Measurements from ENCODE around the gene MTX1.
A peak's percentile ranks its signal among the peaks of the same experiment; 100 is the strongest.
"Not testable (repeated sequence)": the region's sequence is repeated elsewhere in the genome, so short reads cannot be mapped to it uniquely, and the experiment has no call there.

The MTX1 gene

GRCh38 chr1:155209312-155209721, 822 bp downstream of the MTX1 start:
- no peak for DNase-seq

GRCh38 chr1:155210314-155211104, 2.0 kb downstream of the MTX1 start:
- DNase-seq = no peak

DNA sequence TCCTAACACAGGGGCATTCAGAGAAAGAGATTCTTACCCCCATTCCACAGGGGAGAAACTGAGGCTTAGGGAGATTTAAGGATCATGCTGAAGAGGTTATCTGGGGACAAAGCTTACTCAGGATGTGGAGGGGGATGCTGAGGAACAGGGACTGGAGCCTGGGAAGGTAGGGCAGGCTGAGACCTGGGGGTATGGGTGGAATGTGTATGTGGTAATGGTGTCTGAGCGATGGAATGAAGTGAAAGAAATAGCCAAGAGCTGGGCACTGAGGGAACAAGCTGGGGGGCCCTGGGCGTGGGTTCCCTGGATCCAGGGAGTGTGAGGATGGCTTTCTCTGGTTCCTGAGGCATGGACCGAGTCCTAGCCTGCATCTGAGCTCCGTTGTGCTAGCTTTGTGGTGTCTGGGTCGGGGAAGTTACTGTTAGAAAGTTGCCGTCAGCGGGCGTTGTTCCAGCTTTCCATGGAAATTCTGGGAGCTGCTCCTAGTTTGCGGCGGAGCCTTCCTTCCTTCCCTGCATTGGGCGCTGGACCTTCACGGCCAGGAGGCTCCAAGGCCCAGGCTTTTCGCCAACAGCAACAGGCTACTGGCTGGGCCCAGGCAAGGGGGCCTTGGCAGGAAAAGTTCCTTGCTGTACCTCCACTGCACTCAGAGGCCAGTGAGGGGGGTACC, 3.0 kb downstream of the MTX1 start:
- not testable (repeated sequence) for DNase-seq

GRCh38 chr1:155212051-155212440, 3.6 kb downstream of the MTX1 start:
- DNase-seq = not testable (repeated sequence)

GRCh38 chr1:155214702-155215101, 6.2 kb downstream of the MTX1 start:
- DNase-seq = not testable (repeated sequence)

GRCh38 chr1:155218854-155219591, 10.5 kb downstream of the MTX1 start:
- no peak for DNase-seq

DNA sequence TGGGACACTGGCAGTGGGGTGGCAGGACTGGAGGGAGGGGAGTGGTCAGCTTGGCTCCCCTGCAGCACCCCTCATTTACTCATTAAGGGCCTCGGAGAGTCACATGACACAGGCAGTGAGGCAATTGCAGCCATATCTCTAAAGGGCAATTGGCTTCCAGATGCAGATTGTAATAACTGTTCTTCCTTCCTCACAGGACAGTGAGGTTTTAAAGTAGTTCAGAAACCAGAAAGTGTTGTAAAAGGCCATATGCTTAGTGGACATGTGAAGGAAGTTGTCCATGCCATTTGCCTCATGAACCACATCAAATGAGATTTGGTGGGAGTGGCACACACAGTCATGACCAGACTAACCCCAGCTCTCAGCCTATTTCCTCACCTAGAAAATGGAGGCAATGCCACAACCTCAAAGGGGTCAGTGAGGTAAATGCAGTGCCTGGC, 11.1 kb downstream of the MTX1 start:
- DNase-seq = no peak

DNA sequence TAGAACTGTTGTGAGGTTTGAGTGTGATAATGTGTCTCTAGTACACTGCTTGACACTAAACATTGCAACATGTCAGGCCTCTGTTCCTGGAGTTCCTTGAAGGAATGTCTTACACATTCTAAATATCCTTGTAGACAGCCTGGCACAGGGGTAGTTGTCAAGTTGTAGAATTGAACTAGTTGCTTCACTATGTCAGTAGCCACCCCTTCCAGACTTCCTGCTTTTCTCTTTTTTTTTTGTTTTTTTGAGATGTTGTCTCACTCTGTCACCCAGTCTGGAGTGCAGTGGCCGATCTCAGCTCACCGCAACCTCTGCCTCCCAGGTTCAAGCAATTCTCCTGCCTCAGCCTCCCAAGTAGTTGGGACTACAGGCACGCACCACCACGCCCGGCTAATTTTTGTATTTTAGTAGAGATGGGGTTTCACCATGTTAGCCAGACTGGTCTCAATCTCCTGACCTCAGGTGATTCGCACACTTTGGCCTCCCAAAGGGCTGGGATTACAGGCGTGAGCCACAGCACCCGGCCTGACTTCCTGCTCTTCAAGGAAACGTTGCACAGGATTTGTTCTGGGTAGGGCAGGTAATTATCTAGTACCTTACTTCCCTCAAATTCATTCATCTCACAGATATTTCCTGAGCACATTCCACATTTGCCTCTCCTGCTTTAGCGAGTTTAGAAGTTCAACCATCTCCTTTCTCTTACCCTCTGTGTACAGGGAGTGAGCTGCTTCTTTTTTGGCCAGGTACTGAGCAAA, 11.9 kb downstream of the MTX1 start:
- not testable (repeated sequence) for DNase-seq

DNA sequence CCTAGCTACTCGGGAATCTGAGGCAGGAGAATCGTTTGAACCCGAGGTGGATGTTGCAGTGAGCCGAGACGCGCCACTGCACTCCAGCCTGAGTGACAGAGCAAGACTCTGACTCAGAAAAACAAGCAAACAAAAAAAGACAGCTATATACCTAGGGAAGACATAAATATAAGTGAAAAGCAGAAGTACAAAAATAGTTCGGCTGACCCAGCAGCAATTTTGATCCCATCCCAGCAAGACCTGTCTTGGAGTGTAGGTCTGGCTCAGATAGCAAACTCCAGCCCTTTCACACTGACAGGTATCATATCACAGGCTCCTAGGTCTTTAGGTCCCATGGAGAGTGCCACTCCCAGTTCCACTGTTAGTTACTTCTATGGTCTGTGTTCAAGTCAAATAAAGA, 14.6 kb downstream of the MTX1 start:
- no peak for DNase-seq

DNA sequence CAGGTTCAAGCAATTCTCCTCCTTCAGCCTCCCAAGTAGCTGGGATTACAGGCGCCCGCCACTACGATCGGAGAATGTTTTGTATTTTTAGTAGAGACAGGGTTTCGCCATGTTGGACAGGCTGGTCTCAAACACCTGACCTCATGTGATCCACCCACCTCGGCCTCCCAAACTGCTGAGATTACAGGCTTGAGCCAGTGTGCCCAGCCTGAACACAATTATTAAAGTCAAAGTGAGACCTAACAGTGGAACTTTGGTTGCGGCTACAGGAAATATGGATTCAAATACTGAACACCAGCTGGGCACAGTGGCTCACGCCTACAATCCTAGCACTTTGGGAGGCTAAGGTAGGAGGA, 16.9 kb downstream of the MTX1 start:
- not testable (repeated sequence) for DNase-seq

- no peak for DNase-seq
Measured at GRCh38 chr1:155226188-155226909, 17.9 kb downstream of the MTX1 start.

GRCh38 chr1:155226910-155227260, 18.4 kb downstream of the MTX1 start:
- DNase-seq = no peak

- DNase-seq = peak; percentile 93
Measured at GRCh38 chr1:155227261-155228095, 19.0 kb downstream of the MTX1 start.

GRCh38 chr1:155228096-155228427, 19.6 kb downstream of the MTX1 start:
- no peak for DNase-seq

GRCh38 chr1:155231302-155231701, 22.8 kb downstream of the MTX1 start:
- DNase-seq = not testable (repeated sequence)

DNA sequence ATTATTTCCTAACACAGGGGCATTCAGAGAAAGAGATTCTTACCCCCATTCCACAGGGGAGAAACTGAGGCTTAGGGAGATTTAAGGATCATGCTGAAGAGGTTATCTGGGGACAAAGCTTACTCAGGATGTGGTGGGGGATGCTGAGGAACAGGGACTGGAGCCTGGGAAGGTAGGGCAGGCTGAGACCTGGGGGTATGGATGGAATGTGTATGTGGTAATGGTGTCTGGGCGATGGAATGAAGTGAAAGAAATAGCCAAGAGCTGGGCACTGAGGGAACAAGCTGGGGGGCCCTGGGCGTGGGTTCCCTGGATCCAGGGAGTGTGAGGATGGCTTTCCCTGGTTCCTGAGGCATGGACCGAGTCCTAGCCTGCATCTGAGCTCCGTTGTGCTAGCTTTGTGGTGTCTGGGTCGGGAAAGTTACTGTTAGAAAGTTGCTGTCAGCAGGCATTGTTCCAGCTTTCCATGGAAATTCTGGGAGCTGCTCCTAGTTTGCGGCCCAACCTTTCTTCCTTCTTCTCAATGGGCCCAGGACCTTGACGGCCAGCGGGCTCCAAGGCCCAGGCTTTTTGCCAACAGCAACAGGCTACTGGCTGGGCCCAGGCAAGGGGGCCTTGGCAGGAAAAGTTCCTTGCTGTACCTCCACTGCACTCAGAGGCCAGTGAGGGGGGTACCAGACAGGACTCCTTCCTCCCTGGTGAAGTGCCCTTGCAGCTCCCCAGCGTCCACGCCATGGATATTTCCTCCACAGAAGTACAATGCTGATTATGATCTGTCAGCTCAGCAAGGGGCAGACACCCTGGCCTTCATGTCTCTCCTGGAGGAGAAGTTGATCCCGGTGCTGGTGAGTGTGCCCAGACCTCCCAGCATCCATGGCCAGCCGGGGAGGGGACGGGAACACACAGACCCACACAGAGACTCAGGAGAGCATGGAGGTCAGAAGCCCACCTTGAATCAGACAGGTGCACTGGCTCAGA, 23.8 kb downstream of the MTX1 start:
- DNase-seq = not testable (repeated sequence)

DNA sequence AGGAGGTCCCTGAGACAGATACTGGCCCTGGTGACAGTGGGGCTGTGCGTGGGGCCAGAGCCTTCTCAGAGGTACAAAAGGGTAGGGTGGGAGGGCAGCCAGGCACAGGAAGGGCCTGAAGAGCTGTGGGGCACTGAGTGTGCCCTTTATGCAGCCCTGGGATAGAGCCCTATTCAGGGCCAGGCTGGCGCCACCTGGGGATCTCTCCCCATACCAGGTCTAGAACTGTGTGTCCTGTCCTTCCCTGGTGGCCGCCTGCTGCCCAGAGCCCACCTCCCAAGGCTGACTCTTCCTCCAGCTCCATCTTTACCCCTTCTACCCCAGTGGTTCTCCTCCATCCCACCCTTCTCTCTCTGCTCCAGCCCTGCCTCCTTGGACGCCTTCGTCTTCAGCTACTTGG, 25.0 kb downstream of the MTX1 start:
- DNase-seq = not testable (repeated sequence)

DNA sequence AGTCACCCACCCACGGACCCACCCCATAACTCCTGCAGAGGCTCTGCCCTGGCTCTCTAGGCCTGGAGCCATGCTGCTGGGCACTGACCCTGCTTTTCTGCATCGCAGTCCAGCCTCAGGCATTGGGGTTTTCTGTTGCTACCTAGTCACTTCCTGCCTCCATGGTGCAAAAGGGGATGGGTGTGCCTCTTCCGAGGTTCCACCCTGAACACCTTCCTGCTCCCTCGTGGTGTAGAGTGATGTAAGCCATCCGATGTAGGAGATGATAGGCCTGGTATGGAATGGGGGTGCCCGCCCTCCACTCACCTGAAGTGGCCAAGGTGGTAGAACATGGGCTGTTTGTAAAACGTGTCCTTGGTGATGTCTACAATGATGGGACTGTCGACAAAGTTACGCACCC, 26.9 kb downstream of the MTX1 start:
- DNase-seq = not testable (repeated sequence)

- no peak for DNase-seq
Measured at GRCh38 chr1:155236451-155236850, 28.0 kb downstream of the MTX1 start.

GRCh38 chr1:155241069-155241679, 32.7 kb downstream of the MTX1 start:
- DNase-seq = no peak

All from GOT3 (cell line).